HCT116 (cell line): Measurements from ENCODE around the gene MOGAT3. TPM values are rescaled to one million over a fixed set of nuclear protein-coding genes. Genes with fewer than 3 reads are reported as not detected.
"Not testable (repeated sequence)": the region's sequence is repeated elsewhere in the genome, so short reads cannot be mapped to it uniquely, and the experiment has no call there.

Experiments used
- ATAC-seq: fragments of 200-7000 bp; cut with Tn5 transposase; 2 replicates; pipeline ENCODE4 v1.9.1; 2020; ENCODE audit warnings: mild to moderate bottlenecking, moderate library complexity
- BruUV-seq: library from RNA; stranded (reverse); fragments of 400-500 nt; replicated peaks from 2 replicates; lab custom pipeline; 2021; lab: Mats Ljungman, UMichigan
- CTCF ChIA-PET: fragments of 300-600 bp; sonication (Branson Sonifier 250); formaldehyde crosslinking; loops from one replicate; lab custom pipeline; 2021; ENCODE audit warnings: antibody characterized with exemption; lab: Charles Lee
- POLR2A ChIA-PET: fragments of 300-600, 350-600 bp; sonication (Branson Sonifier 250); formaldehyde crosslinking; loops from one replicate; lab custom pipeline; 2021; ENCODE audit warnings: antibody characterized with exemption; lab: Charles Lee
- RAD21 ChIA-PET, 2 experiments: fragments of 300-600 bp; sonication (Branson Sonifier 250); formaldehyde crosslinking; loops; one replicate each; lab custom pipeline; 2023; ENCODE audit warnings: low total read pairs in 2 of 2; ENCODE audit not compliant: uncharacterized antibody in 2 of 2, unreplicated experiment in 2 of 2, low non-redundant PET in 1 of 2; lab: Charles Lee
- DNase-seq: peaks from one replicate; pipeline ENCODE4 v3.0.0-alpha.2; 2010; ENCODE audit warnings: low read depth, low spot score
- H2AFZ ChIP-seq: fragments of 200-600 bp; shearing (Covaris generic), sonication (generic); 2 replicates; pipeline ENCODE4 v1.6.1; 2017; ENCODE audit warnings: low read depth, mixed run types, mixed read lengths, antibody characterized with exemption, low read length; ENCODE audit not compliant: poor library complexity, severe bottlenecking
- H3K27ac ChIP-seq: 2 replicates; pipeline ENCODE4 v1.5.1; 2012; ENCODE audit warnings: low read depth, low read length
- H3K27me3 ChIP-seq: fragments of 200-600 bp; sonication (generic); 2 replicates; pipeline ENCODE4 v1.6.1; 2016; ENCODE audit warnings: mixed run types, low read length, mixed read lengths; ENCODE audit not compliant: insufficient read depth
- H3K36me3 ChIP-seq, 2 experiments: fragments of 200-500 bp in 1 of 2; fragments of 200-600 bp in 1 of 2; sonication (Bioruptor generic) in 1 of 2; sonication (generic) in 1 of 2; 2 replicates each; pipeline versions ENCODE4 v1.5.1 to v1.6.1; 2014 to 2016; ENCODE audit warnings: low read length in 2 of 2, inconsistent platforms in 1 of 2, mixed read lengths in 1 of 2, mixed run types in 1 of 2; ENCODE audit not compliant: insufficient read depth in 2 of 2, control insufficient read depth in 1 of 2
- H3K4me1 ChIP-seq, 2 experiments: fragments of 200-600 bp in 1 of 2; sonication (generic) in 1 of 2; 2 replicates each; pipeline versions ENCODE4 v1.5.1 to v1.6.1; 2012 to 2017; ENCODE audit warnings: low read length in 2 of 2, inconsistent platforms in 1 of 2, mild to moderate bottlenecking in 1 of 2, mixed read lengths in 1 of 2, mixed run types in 1 of 2, moderate library complexity in 1 of 2; ENCODE audit not compliant: insufficient read depth in 2 of 2, control insufficient read depth in 1 of 2
- H3K4me2 ChIP-seq: fragments of 200-600 bp; sonication (generic); 2 replicates; pipeline ENCODE4 v1.6.1; 2017; ENCODE audit warnings: mixed run types, low read length, mixed read lengths
- H3K4me3 ChIP-seq, 2 experiments: fragments of 200-600 bp in 1 of 2; sonication (generic) in 1 of 2; replicated peaks in 1 of 2; 2 replicates each; pipeline ENCODE4 v1.5.1; 2011 to 2016; ENCODE audit warnings: low read length in 2 of 2, control low read depth in 1 of 2, low read depth in 1 of 2, mild to moderate bottlenecking in 1 of 2, mixed read lengths in 1 of 2, mixed run types in 1 of 2
- H3K79me2 ChIP-seq: fragments of 200-600 bp; sonication (generic); 2 replicates; pipeline ENCODE4 v1.6.1; 2017; ENCODE audit warnings: mild to moderate bottlenecking, mixed run types, low read length, moderate library complexity, mixed read lengths; ENCODE audit not compliant: insufficient read depth
- H3K9ac ChIP-seq: fragments of 200-600 bp; sonication (generic); 2 replicates; pipeline ENCODE4 v1.6.1; 2016; ENCODE audit warnings: low read length, mixed read lengths
- H3K9me2 ChIP-seq: fragments of 200-600 bp; sonication (generic), shearing (Covaris generic); 2 replicates; pipeline ENCODE4 v1.6.1; 2017; ENCODE audit warnings: mixed run types, mild to moderate bottlenecking, moderate library complexity; ENCODE audit not compliant: insufficient read depth
- H3K9me3 ChIP-seq, 2 experiments: fragments of 200-500 bp in 1 of 2; fragments of 200-600 bp in 1 of 2; sonication (Bioruptor generic) in 1 of 2; sonication (generic) in 1 of 2; 2 replicates each; pipeline ENCODE4 v1.6.1; 2014 to 2017; ENCODE audit warnings: low read length in 2 of 2, mixed read lengths in 2 of 2, inconsistent platforms in 1 of 2, low read depth in 1 of 2, mild to moderate bottlenecking in 1 of 2, mixed run types in 1 of 2, moderate library complexity in 1 of 2; ENCODE audit not compliant: control insufficient read depth in 1 of 2, insufficient read depth in 1 of 2
- H4K20me1 ChIP-seq: fragments of 200-600 bp; sonication (generic), shearing (Covaris generic); 2 replicates; pipeline ENCODE4 v1.6.1; 2017; ENCODE audit warnings: mixed run types, mild to moderate bottlenecking, moderate library complexity; ENCODE audit not compliant: insufficient read depth
- ATF3 ChIP-seq: IDR thresholded peaks from 2 replicates; pipeline ENCODE4 v1.6.1; 2012
- CBX3 ChIP-seq: IDR thresholded peaks from 2 replicates; pipeline ENCODE4 v1.6.1; 2012; ENCODE audit warnings: low read depth
- CTCF ChIP-seq, 3 experiments: fragments of 200-600 bp in 1 of 3; sonication (generic) in 1 of 3; IDR thresholded peaks in 2 of 3; conservative IDR thresholded peaks in 1 of 3; 2 replicates each; pipeline ENCODE4 v1.5.1; 2012 to 2017; ENCODE audit warnings: low read depth in 2 of 3, low read length in 2 of 3, antibody characterized with exemption in 1 of 3, borderline replicate concordance in 1 of 3, control low read depth in 1 of 3, mild to moderate bottlenecking in 1 of 3, mixed read lengths in 1 of 3, mixed run types in 1 of 3, moderate library complexity in 1 of 3; ENCODE audit not compliant: insufficient read depth in 1 of 3
- ELF1 ChIP-seq: IDR thresholded peaks from 2 replicates; pipeline ENCODE4 v1.6.1; 2012; ENCODE audit warnings: low read depth, borderline replicate concordance
- EZH2 ChIP-seq: fragments of 200-600 bp; sonication (generic); IDR thresholded peaks from 2 replicates; pipeline ENCODE4 v1.6.1; 2017; ENCODE audit warnings: antibody characterized with exemption, mixed run types
- FOSL1 ChIP-seq: IDR thresholded peaks from 2 replicates; pipeline ENCODE4 v1.6.1; 2012; ENCODE audit warnings: low read depth
- MAX ChIP-seq: IDR thresholded peaks from 2 replicates; pipeline ENCODE4 v1.6.1; 2012
- POLR2A ChIP-seq: IDR thresholded peaks from 2 replicates; pipeline ENCODE4 v1.7.0; 2011; ENCODE audit warnings: borderline replicate concordance; ENCODE audit not compliant: insufficient read depth, insufficient read length; ENCODE audit errors: extremely low read depth
- POLR2AphosphoS5 ChIP-seq: IDR thresholded peaks from 2 replicates; pipeline ENCODE4 v1.6.1; 2011; ENCODE audit warnings: mild to moderate bottlenecking, low read depth, low read length, moderate library complexity
- RAD21 ChIP-seq: IDR thresholded peaks from 2 replicates; pipeline ENCODE4 v1.6.1; 2012; ENCODE audit warnings: low read depth, mild to moderate bottlenecking
- SIN3A ChIP-seq: IDR thresholded peaks from 2 replicates; pipeline ENCODE4 v1.6.1; 2012; ENCODE audit warnings: low read depth
- TCF7L2 ChIP-seq: IDR thresholded peaks from 2 replicates; pipeline ENCODE4 v1.7.0; 2011; ENCODE audit warnings: borderline replicate concordance, inconsistent platforms; ENCODE audit not compliant: insufficient read depth, insufficient read length; ENCODE audit errors: extremely low read depth
- ZBTB33 ChIP-seq: IDR thresholded peaks from 2 replicates; pipeline ENCODE4 v1.6.1; 2011; ENCODE audit warnings: mild to moderate bottlenecking, low read length, moderate library complexity; ENCODE audit not compliant: insufficient replicate concordance; ENCODE audit errors: extremely low read depth
- intact Hi-C: fragments of 100-400 bp; cut with micrococcal nuclease; formaldehyde crosslinking; loops from 2 replicates; pipeline ENCODE4 v1.10.0; 2022
- total RNA-seq: library from RNA; stranded (reverse); gene quantifications from one replicate; pipeline ENCODE4 v1.2.1, GENCODE V29; 2021; ENCODE audit not compliant: unreplicated experiment

The MOGAT3 gene
- total RNA-seq, 1 experiment from 2014 or later = not detected

GRCh38 chr7:101200504-101200861 lies 353 bp downstream of the MOGAT3 start:
- no peaks in the 10 kb centered on the region for H3K9me3 ChIP-seq
- no peaks in the 10 kb centered on the region for H4K20me1 ChIP-seq
- no peak for ATAC-seq
- ChIA-PET POLR2A (interaction anchor here (1.0 kb wide), 1 partner anchor 27 kb away, joined by 3 read pairs; no protein-coding TSS in a partner anchor), CTCF (interaction anchor here (0.7 kb wide), 1 partner anchor 8 kb away, joined by 3 read pairs; no protein-coding TSS in a partner anchor), RAD21 (no interaction called here)
- no peaks in the 10 kb centered on the region for H3K79me2 ChIP-seq
- H3K9ac ChIP-seq = no peak overlapping the region
- peaks cover 0 to 8% of the 10 kb centered on the region in 2 experiments; a peak in 3 of 4 replicates for H3K4me1 ChIP-seq
- TF ChIP-seq MAX (no peak), CTCF (IDR thresholded peaks at IDR 0.05 in 2 of 3, conservative IDR thresholded peaks at IDR 0.05 in 1 of 3; ENCODE audit: borderline replicate concordance in 1 of 3, insufficient read depth in 1 of 3, low read depth in 2 of 3, low read length in 2 of 3) (no peak), TCF7L2 (no peak), RAD21 (no peak), POLR2AphosphoS5 (no peak), SIN3A (no peak), POLR2A (no peak), ZBTB33 (no peak), EZH2 (no peak), ATF3 (no peak), FOSL1 (no peak), CBX3 (no peak), ELF1 (no peak)
- H3K9me2 ChIP-seq = no peaks in the 10 kb centered on the region
- BruUV-seq = no TSS peak
- no peaks in the 10 kb centered on the region for H3K27me3 ChIP-seq
- no peak overlapping the region for H3K27ac ChIP-seq
- no peak overlapping the region for H2AFZ ChIP-seq
- intact Hi-C loops = no loop called here
- no peak overlapping the region for H3K4me3 ChIP-seq
- DNase-seq = no peak
- H3K4me2 ChIP-seq = 0 out of 2 replicates have a peak overlapping the region, but pooled peaks have one; percentile 14
- H3K36me3 ChIP-seq = no peaks in the 10 kb centered on the region

- H3K9ac ChIP-seq, H3K9me2 ChIP-seq, BruUV-seq, CTCF ChIA-PET, POLR2A ChIA-PET, ATAC-seq, H4K20me1 ChIP-seq, H3K4me1 ChIP-seq, H3K4me2 ChIP-seq, H3K9me3 ChIP-seq, H3K4me3 ChIP-seq, RAD21 ChIA-PET, H3K79me2 ChIP-seq, H3K36me3 ChIP-seq, H2AFZ ChIP-seq, DNase-seq, H3K27me3 ChIP-seq, H3K27ac ChIP-seq: not testable (repeated sequence)
- intact Hi-C loops = loop anchor here (10.0 kb wide), 1 partner anchor 235 kb away; the partner anchor contains the start of gene MUC12
These were observed 1.3 kb downstream of the MOGAT3 start for GRCh38 chr7:101199522-101199921.
